B cell (primary cell): ENCODE data around the gene FUT7. TPM values are rescaled to one million over a fixed set of nuclear protein-coding genes. Genes with fewer than 3 reads are reported as not detected.

Source experiments
- ATAC-seq: fragments of 200-7000 bp; cut with Tn5 transposase; one replicate; pipeline ENCODE4 v1.10.0; 2021; ENCODE audit warnings: low read depth, mild to moderate bottlenecking, moderate number of reproducible peaks, moderate library complexity
- CTCF ChIA-PET: fragments of 350-600 bp; sonication (Branson Sonifier 250); formaldehyde crosslinking; loops from one replicate; lab custom pipeline; 2021; ENCODE audit warnings: antibody characterized with exemption, inconsistent platforms; lab: Charles Lee
- POLR2A ChIA-PET: fragments of 350-600 bp; sonication (Branson Sonifier 250); formaldehyde crosslinking; loops from one replicate; lab custom pipeline; 2021; ENCODE audit warnings: antibody characterized with exemption; lab: Charles Lee
- DNase-seq: peaks from one replicate; pipeline ENCODE4 v3.0.0; 2013
- H2AFZ ChIP-seq: 2 replicates; pipeline ENCODE4 v1.6.1; 2012; ENCODE audit warnings: mild to moderate bottlenecking, low read depth, low read length; ENCODE audit not compliant: insufficient read depth, poor library complexity, severe bottlenecking
- H3K27ac ChIP-seq, 2 donors: 1 replicate in 1 of 2; 2 replicates in 1 of 2; pipeline ENCODE4 v1.5.1; 2012 to 2013; ENCODE audit warnings: low read length in 2 of 2, mild to moderate bottlenecking in 2 of 2, moderate library complexity in 1 of 2
- H3K27me3 ChIP-seq, 4 experiments: fragments of 200-600 bp in 1 of 4; sonication (generic) in 1 of 4; replicated peaks in 1 of 4; 1 replicate in 2 of 4; 2 replicates in 2 of 4; pipeline versions ENCODE4 v1.6.1 to v1.7.0; 2013 to 2016; ENCODE audit warnings: low read length in 3 of 4, mild to moderate bottlenecking in 2 of 4, mixed read lengths in 1 of 4, moderate library complexity in 1 of 4; ENCODE audit not compliant: insufficient read depth in 4 of 4, control insufficient read depth in 3 of 4; ENCODE audit errors: control extremely low read depth in 1 of 4
- H3K36me3 ChIP-seq, 2 experiments: replicated peaks in 1 of 2; 1 replicate in 1 of 2; 2 replicates in 1 of 2; pipeline versions ENCODE4 v1.6.1 to v1.7.1; 2013; ENCODE audit warnings: low read length in 1 of 2; ENCODE audit not compliant: insufficient read depth in 2 of 2, control insufficient read depth in 1 of 2; ENCODE audit errors: control extremely low read depth in 1 of 2, extremely low read depth in 1 of 2
- H3K4me1 ChIP-seq, 2 donors: fragments of 200-600 bp in 1 of 2; sonication (generic) in 1 of 2; 1 replicate in 1 of 2; 2 replicates in 1 of 2; pipeline versions ENCODE4 v1.5.1 to v1.6.1; 2013 to 2017; ENCODE audit warnings: low read length in 2 of 2; ENCODE audit not compliant: control insufficient read depth in 2 of 2, insufficient read depth in 2 of 2
- H3K4me2 ChIP-seq: replicated peaks from 2 replicates; pipeline ENCODE3; 2012; ENCODE audit warnings: mild to moderate bottlenecking, low read depth, low read length; ENCODE audit not compliant: poor library complexity, severe bottlenecking
- H3K4me3 ChIP-seq, 5 experiments: fragments of 200-600 bp in 1 of 5; sonication (generic) in 1 of 5; 1 replicate in 3 of 5; 2 replicates in 2 of 5; pipeline versions ENCODE4 v1.5.1 to v1.7.0; 2011 to 2016; ENCODE audit warnings: low read length in 4 of 5, mild to moderate bottlenecking in 4 of 5, low read depth in 2 of 5, control low read depth in 1 of 5, moderate library complexity in 1 of 5; ENCODE audit not compliant: insufficient read depth in 1 of 5; ENCODE audit errors: control extremely low read depth in 1 of 5, extremely low read depth in 1 of 5
- H3K79me2 ChIP-seq: fragments of 200-600 bp; sonication (generic); one replicate; pipeline ENCODE4 v1.6.0; 2016; ENCODE audit warnings: low read length; ENCODE audit not compliant: control insufficient read depth, insufficient read depth
- H3K9ac ChIP-seq: fragments of 200-600 bp; sonication (generic); 2 replicates; pipeline ENCODE4 v1.6.1; 2017; ENCODE audit warnings: mild to moderate bottlenecking, low read length, moderate library complexity
- H3K9me3 ChIP-seq, 3 donors: one replicate each; pipeline versions ENCODE4 v1.6.1 to v1.7.1; 2013; ENCODE audit warnings: low read length in 2 of 3; ENCODE audit not compliant: control insufficient read depth in 2 of 3, insufficient read depth in 1 of 3; ENCODE audit errors: control extremely low read depth in 1 of 3
- H4K20me1 ChIP-seq: 2 replicates; pipeline ENCODE4 v1.6.0; 2012; ENCODE audit warnings: mild to moderate bottlenecking, low read length; ENCODE audit not compliant: insufficient read depth, control insufficient read depth, poor library complexity, severe bottlenecking
- H3K27ac Mint-ChIP-seq: one replicate; pipeline ENCODE4 v1.8.0; 2021; ENCODE audit warnings: mixed read lengths
- H3K27me3 Mint-ChIP-seq: one replicate; pipeline ENCODE4 v1.8.0; 2021; ENCODE audit warnings: mixed read lengths
- H3K4me1 Mint-ChIP-seq: one replicate; pipeline ENCODE4 v1.8.0; 2021; ENCODE audit warnings: mixed read lengths
- H3K4me3 Mint-ChIP-seq: one replicate; pipeline ENCODE4 v1.8.0; 2021; ENCODE audit warnings: mixed read lengths
- H3K9me3 Mint-ChIP-seq: one replicate; pipeline ENCODE4 v1.8.0; 2022; ENCODE audit warnings: mixed read lengths; ENCODE audit not compliant: insufficient read depth
- CTCF ChIP-seq: fragments of 200-600 bp; IDR thresholded peaks from one replicate; pipeline ENCODE4 v1.8.0; 2022; ENCODE audit warnings: antibody characterized with exemption, mild to moderate bottlenecking
- EZH2 ChIP-seq: IDR thresholded peaks from 2 replicates; pipeline ENCODE4 v1.6.1; 2012; ENCODE audit warnings: borderline replicate concordance, low read depth, mild to moderate bottlenecking, moderate library complexity, low read length; ENCODE audit not compliant: insufficient read depth, poor library complexity, severe bottlenecking
- WGBS: methylation state at CpG from one replicate; pipeline ENCODE4 v1.1.5; 2013; ENCODE audit warnings: missing lambda C conversion rate; ENCODE audit not compliant: insufficient coverage; 5-methylcytosine and 5-hydroxymethylcytosine counted together
- intact Hi-C: fragments of 100-400 bp; cut with micrococcal nuclease; formaldehyde crosslinking; loops from one replicate; pipeline ENCODE4 v1.10.0; 2022
- polyA plus RNA-seq: library from polyadenylated mRNA; depleted of rRNA; stranded (reverse); fragments of >200 nt; gene quantifications from 2 replicates; pipeline ENCODE4 v1.2.3, GENCODE V29; 2012
- total RNA-seq, 2 donors: library from RNA; stranded (reverse); fragments of 120-200 nt in 1 of 2; gene quantifications; 1 replicate in 1 of 2; 2 replicates in 1 of 2; pipeline versions ENCODE4 v1.2.3 to v1.2.4, GENCODE V29; 2013 to 2022

Gene FUT7
- total and polyA plus RNA-seq, 2 donors (not counting 1 experiment from before 2014, with no cell fraction given), result 7.3 to 8.2 TPM

- peak overlapping the region; percentile 53 for H3K9ac ChIP-seq
- TF ChIP-seq EZH2 (no peak), CTCF (no peak)
- H2AFZ ChIP-seq, result peak overlapping the region; percentile 69
- H3K4me2 ChIP-seq, result peak overlapping the region; percentile 96
- no peaks in the 10 kb centered on the region for H3K27me3 ChIP-seq
- peaks cover 26% of the 10 kb centered on the region for H4K20me1 ChIP-seq
- H3K4me3 ChIP-seq, result peak overlapping the region in 4 of 5 experiments; percentile 25 to 52 (median 39)
- WGBS, result 71% methylated on average over 13 of the region's 15 CpGs
- DNase-seq (no peak), ATAC-seq (no peak)
- Mint-ChIP-seq H3K4me1 (peaks cover 19% of the 10 kb centered on the region), H3K9me3 (no peaks in the 10 kb centered on the region), H3K4me3 (peak overlapping the region; percentile 78), H3K27ac (peak overlapping the region; percentile 80), H3K27me3 (no peaks in the 10 kb centered on the region)
- ChIA-PET POLR2A (interaction anchor here (0.5 to 2.0 kb wide), 5 partner anchors 8 to 293 kb away, joined by 3 to 17 read pairs (median 6); partner anchors contain the start of gene MAN1B1), CTCF (interaction anchor here (1.0 to 2.8 kb wide), 6 partner anchors 9 to 41 kb away, joined by 3 to 13 read pairs (median 7); partner anchors contain the start of genes MAN1B1 and NPDC1)
- intact Hi-C loops, result loop anchor here (1.0 kb wide), 1 partner anchor 10 kb away; the partner anchor contains the start of gene MAN1B1
- H3K27ac ChIP-seq, result peak overlapping the region in 1 of 2 donors; percentile 65
- peaks cover 12% of the 10 kb centered on the region for H3K79me2 ChIP-seq
- peaks cover 11 to 23% of the 10 kb centered on the region in 2 donors for H3K4me1 ChIP-seq
- H3K36me3 ChIP-seq, result peaks cover 0 to 21% of the 10 kb centered on the region in 2 experiments
- H3K9me3 ChIP-seq, result no peaks in the 10 kb centered on the region
Measured at GRCh38 chr9:137076636-137077009, 44.7 kb upstream of the FUT7 start.

- 100% methylated on average over 4 of the region's 12 CpGs for WGBS
- peaks cover 12% of the 10 kb centered on the region for H3K79me2 ChIP-seq
- H3K4me2 ChIP-seq, result no peak overlapping the region
- Mint-ChIP-seq H3K27me3 (no peaks in the 10 kb centered on the region), H3K4me1 (peaks cover 31% of the 10 kb centered on the region), H3K27ac (no peak overlapping the region), H3K4me3 (no peak overlapping the region), H3K9me3 (no peaks in the 10 kb centered on the region)
- CTCF ChIA-PET, result interaction anchor here (1.9 to 2.8 kb wide), 4 partner anchors 8 to 46 kb away, joined by 4 to 13 read pairs (median 11); partner anchors contain the start of genes MAN1B1 and NPDC1
- intact Hi-C loops, result no loop called here
- no peak overlapping the region for H3K9ac ChIP-seq
- POLR2A ChIA-PET, result interaction anchor here (0.5 to 1.0 kb wide), 2 partner anchors 12 to 173 kb away, joined by 3 to 5 read pairs; partner anchors contain the start of gene MAN1B1
- no peak overlapping the region for H3K4me3 ChIP-seq
- DNase-seq (peak; percentile 17), ATAC-seq (no peak)
- TF ChIP-seq EZH2, result no peak
- TF ChIP-seq CTCF, result no peak
- H3K4me1 ChIP-seq, result peaks cover 17 to 34% of the 10 kb centered on the region in 2 donors
- no peaks in the 10 kb centered on the region for H3K9me3 ChIP-seq
- no peak overlapping the region for H3K27ac ChIP-seq
- H4K20me1 ChIP-seq, result peaks cover 23% of the 10 kb centered on the region
- no peaks in the 10 kb centered on the region for H3K27me3 ChIP-seq
- H3K36me3 ChIP-seq, result peaks cover 0 to 12% of the 10 kb centered on the region in 2 experiments
- H2AFZ ChIP-seq, result no peak overlapping the region
Measured at GRCh38 chr9:137075275-137075775, 43.4 kb upstream of the FUT7 start.
